Epithelial cell of esophagus (primary cell): Measurements from ENCODE around the gene GDNF.
A peak's percentile ranks its signal among the peaks of the same experiment; 100 is the strongest.

Source experiments
- DNase-seq: peaks from one replicate; pipeline ENCODE4 v3.0.0; 2010; ENCODE audit warnings: low read depth
- H3K4me3 ChIP-seq: 2 replicates; pipeline ENCODE4 v1.5.1; 2011; ENCODE audit warnings: mild to moderate bottlenecking, low read length, control low read depth
- CTCF ChIP-seq: IDR thresholded peaks from 2 replicates; pipeline ENCODE4 v1.5.1; 2011; ENCODE audit warnings: low read depth, mild to moderate bottlenecking, low read length, control low read depth, inconsistent platforms; ENCODE audit not compliant: insufficient read depth; ENCODE audit errors: missing control alignments

The GDNF gene

GRCh38 chr5:37835380-37835973, 4.4 kb downstream of the GDNF start:
- DNase-seq = no peak
- no peak for TF ChIP-seq CTCF
- no peak overlapping the region for H3K4me3 ChIP-seq

GRCh38 chr5:37834542-37835379, 5.1 kb downstream of the GDNF start:
- no peak for DNase-seq
- no peak for TF ChIP-seq CTCF
- no peak overlapping the region for H3K4me3 ChIP-seq

- DNase-seq = no peak
- no peak overlapping the region for H3K4me3 ChIP-seq
- no peak for TF ChIP-seq CTCF
Observed at GRCh38 chr5:37833990-37834389, 5.9 kb downstream of the GDNF start.

- no peak overlapping the region for H3K4me3 ChIP-seq
- peak; percentile 51 for DNase-seq
- no peak for TF ChIP-seq CTCF
Observed at GRCh38 chr5:37831821-37832534, 7.9 kb downstream of the GDNF start.

- TF ChIP-seq CTCF = no peak
- no peak for DNase-seq
- H3K4me3 ChIP-seq = no peak overlapping the region
Observed at GRCh38 chr5:37830348-37830747, 9.5 kb downstream of the GDNF start.

GRCh38 chr5:37825334-37825915, 14.4 kb downstream of the GDNF start:
- H3K4me3 ChIP-seq = no peak overlapping the region
- TF ChIP-seq CTCF = no peak
- no peak for DNase-seq
